ENCODE data around the gene HOXD4. TPM values are rescaled to one million over a fixed set of nuclear protein-coding genes. Genes with fewer than 3 reads are reported as not detected.

The HOXD4 gene
- polyA plus RNA-seq, 1 of the 3 experiments (the other 2 are of a cell fraction), result 1.0 TPM

- H3K9ac ChIP-seq, result no peak overlapping the region
- no peaks in the 10 kb centered on the region for H3K9me3 ChIP-seq
- H3K4me1 ChIP-seq (ENCODE audit: control insufficient read depth in 1 of 2, insufficient read depth in 2 of 2, low read depth in 1 of 2, low read length in 1 of 2), result peaks cover 10 to 28% of the 10 kb centered on the region in 2 experiments; a peak in 3 of 4 replicates
- ChIA-PET CTCF (interaction anchor here (0.9 to 26.1 kb wide), 18 partner anchors 12 to 1036 kb away, joined by 3 to 1047 read pairs (median 10); partner anchors contain the start of gene HOXD10), POLR2A (interaction anchor here (6.3 kb wide), 1 partner anchor 446 kb away, joined by 34 read pairs; no protein-coding TSS in a partner anchor)
- no peak for DNase-seq
- no peaks in the 10 kb centered on the region for H4K20me1 ChIP-seq (ENCODE audit: insufficient read depth)
- peaks cover 11% of the 10 kb centered on the region for H3F3A ChIP-seq (replicated peaks; ENCODE audit: insufficient read depth)
- peaks cover 10% of the 10 kb centered on the region for H3K79me2 ChIP-seq (ENCODE audit: insufficient read depth)
- TF ChIP-seq PBX3 (IDR thresholded peaks at IDR 0.05), result no peak
- no peak for TF ChIP-seq TEAD4 (IDR thresholded peaks at IDR 0.05; ENCODE audit: borderline replicate concordance, insufficient read depth)
- TF ChIP-seq NFIC (IDR thresholded peaks at IDR 0.05; ENCODE audit: borderline replicate concordance), result no peak
- H3K4me2 ChIP-seq, result 0 out of 2 replicates have a peak overlapping the region, but pooled peaks have one; percentile 85
- no peak overlapping the region for H3K27ac ChIP-seq (ENCODE audit: low read depth in 2 of 2, low read length in 1 of 2)
- no peak overlapping the region for H2AFZ ChIP-seq (ENCODE audit: low read depth)
- 97% methylated on average over 49 of the region's 49 CpGs for WGBS (ENCODE audit: low lambda C conversion rate)
- no peaks in the 10 kb centered on the region for H3K27me3 ChIP-seq (ENCODE audit: insufficient read depth)
- H3K36me3 ChIP-seq (replicated peaks in 1 of 2; ENCODE audit: control insufficient read depth in 1 of 2, insufficient read depth in 2 of 2, low read length in 1 of 2), result no peaks in the 10 kb centered on the region
- no peaks in the 10 kb centered on the region for H3K9me2 ChIP-seq
- no peak overlapping the region for H3K4me3 ChIP-seq (ENCODE audit: low read depth in 2 of 2, low read length in 1 of 2)
These were observed 23.0 kb upstream of the HOXD4 start for GRCh38 chr2:176128172-176128981.

- Histone ChIP-seq H4K20me1 (ENCODE audit: insufficient read depth) (no peaks in the 10 kb centered on the region), H3K27me3 (ENCODE audit: insufficient read depth) (no peaks in the 10 kb centered on the region), H3F3A (replicated peaks; ENCODE audit: insufficient read depth) (peaks cover 13% of the 10 kb centered on the region), H3K9me3 (no peaks in the 10 kb centered on the region), H3K9me2 (no peaks in the 10 kb centered on the region), H3K4me2 (peak within 1 kb of the TSS; percentile 85), H3K9ac (peak within 1 kb of the TSS; percentile 66), H3K4me3 (ENCODE audit: low read depth in 2 of 2, low read length in 1 of 2) (peak within 1 kb of the TSS; percentile 69), H2AFZ (ENCODE audit: low read depth) (peak within 1 kb of the TSS; percentile 53), H3K36me3 (replicated peaks in 1 of 2; ENCODE audit: control insufficient read depth in 1 of 2, insufficient read depth in 2 of 2, low read length in 1 of 2) (no peaks in the 10 kb centered on the region), H3K4me1 (ENCODE audit: control insufficient read depth in 1 of 2, insufficient read depth in 2 of 2, low read depth in 1 of 2, low read length in 1 of 2) (peaks cover 19 to 30% of the 10 kb centered on the region in 2 experiments; a peak in 3 of 4 replicates), H3K27ac (ENCODE audit: low read depth in 2 of 2, low read length in 1 of 2) (peak within 1 kb of the TSS; percentile 62 to 63), H3K79me2 (ENCODE audit: insufficient read depth) (peaks cover 10% of the 10 kb centered on the region)
- ChIA-PET CTCF (interaction anchor here (0.9 to 26.1 kb wide), 7 partner anchors 9 to 1020 kb away, joined by 3 to 1047 read pairs (median 111); partner anchors contain the start of gene HOXD10), POLR2A (interaction anchor here (1.6 to 6.3 kb wide), 4 partner anchors 326 to 509 kb away, joined by 7 to 45 read pairs (median 24); no protein-coding TSS in a partner anchor)
- DNase-seq, result peak; percentile 88
- 49% methylated on average over 31 of the region's 64 CpGs for WGBS (ENCODE audit: low lambda C conversion rate)
- TF ChIP-seq NRF1 (IDR thresholded peaks at IDR 0.05; ENCODE audit: low read depth, low read length) (no peak), SIN3A (IDR thresholded peaks at IDR 0.05; ENCODE audit: borderline replicate concordance, low read depth, low read length) (peak; percentile 66; the same call in 1 of the 2 replicates), GATA2 (CRISPR knock-in tag; IDR thresholded peaks at IDR 0.05) (peak; percentile 28; the same call in 1 of the 2 replicates), MXI1 (IDR thresholded peaks at IDR 0.05; ENCODE audit: low read depth, low read length) (peak; percentile 38; the same call in 1 of the 2 replicates), YY1 (IDR thresholded peaks at IDR 0.05; ENCODE audit: low read depth) (0 out of 2 replicates have a peak, but pooled peaks have one; percentile 29), RCOR1 (IDR thresholded peaks at IDR 0.05; ENCODE audit: low read length) (peak; percentile 64), MAX (IDR thresholded peaks at IDR 0.05; ENCODE audit: low read depth) (peak; percentile 90), REST (IDR thresholded peaks at IDR 0.05; ENCODE audit: low read depth, low read length) (peak; percentile 69; the same call in 1 of the 2 replicates), RFX5 (IDR thresholded peaks at IDR 0.05; ENCODE audit: low read length) (no peak), IRF3 (IDR thresholded peaks at IDR 0.05; ENCODE audit: low read depth, low read length) (no peak), CTCF (IDR thresholded peaks at IDR 0.05) (no peak)
These were observed 22.2 kb upstream of the HOXD4 start, which contains the start of gene HOXD8 for GRCh38 chr2:176128982-176129796. TSS of gene HOXD8 (plus strand) at chr2:176129705. CDS start at chr2:176130367, 662 bp downstream.

All from SK-N-SH (cell line).